Dermis lymphatic vessel endothelial cell (primary cell): ENCODE data around the gene PXMP2. TPM values are rescaled to one million over a fixed set of nuclear protein-coding genes. Genes with fewer than 3 reads are reported as not detected.

ENCODE experiments used
- total RNA-seq: library from RNA; depleted of rRNA; stranded (reverse); fragments of >200 nt; gene quantifications from 2 replicates; pipeline ENCODE4 v1.2.1, GENCODE V29; 2014

Gene PXMP2
- total RNA-seq = 25.4 and 35.2 TPM in 2 replicates

GRCh38 chr12:132687211-132688164 is at the start of gene PXMP2, which contains the start of gene POLE:
Gene PXMP2, plus strand, starts transcription at chr12:132687587. Its CDS starts 84 bp downstream, at chr12:132687671.
Gene POLE, minus strand, starts transcription at chr12:132687342. Its CDS starts 27 bp downstream, at chr12:132687315.

GRCh38 chr12:132710405-132711079 is 23.2 kb downstream of the PXMP2 start, which contains the start of gene PGAM5:
Gene PGAM5, plus strand, starts transcription at chr12:132710842. Its CDS starts 35 bp downstream, at chr12:132710877.

Other genes with a start within 250 kb of the PXMP2 start
- 2.0 and 3.3 TPM in 2 replicates for gene FBRSL1, start 197.4 kb upstream of the PXMP2 start, total RNA-seq
- 4.6 and 20.0 TPM in 2 replicates for gene LRCOL1, start 77.0 kb upstream of the PXMP2 start, total RNA-seq
- gene P2RX2, start 68.8 kb upstream of the PXMP2 start, total RNA-seq = not detected in 2 replicates
- gene POLE, start 245 bp upstream of the PXMP2 start, total RNA-seq = 25.3 and 30.3 TPM in 2 replicates
- 28.1 and 34.6 TPM in 2 replicates for gene PGAM5, start 23.3 kb downstream of the PXMP2 start, total RNA-seq
- 34.0 and 38.1 TPM in 2 replicates for gene ANKLE2, start 74.2 kb downstream of the PXMP2 start, total RNA-seq
- gene GOLGA3, start 141.3 kb downstream of the PXMP2 start, total RNA-seq = 57.8 and 69.5 TPM in 2 replicates
- gene CHFR, start 200.0 kb downstream of the PXMP2 start, total RNA-seq = 26.5 and 33.5 TPM in 2 replicates